ENCODE measurements around the gene CACNG7.

CACNG7 gene

DNA sequence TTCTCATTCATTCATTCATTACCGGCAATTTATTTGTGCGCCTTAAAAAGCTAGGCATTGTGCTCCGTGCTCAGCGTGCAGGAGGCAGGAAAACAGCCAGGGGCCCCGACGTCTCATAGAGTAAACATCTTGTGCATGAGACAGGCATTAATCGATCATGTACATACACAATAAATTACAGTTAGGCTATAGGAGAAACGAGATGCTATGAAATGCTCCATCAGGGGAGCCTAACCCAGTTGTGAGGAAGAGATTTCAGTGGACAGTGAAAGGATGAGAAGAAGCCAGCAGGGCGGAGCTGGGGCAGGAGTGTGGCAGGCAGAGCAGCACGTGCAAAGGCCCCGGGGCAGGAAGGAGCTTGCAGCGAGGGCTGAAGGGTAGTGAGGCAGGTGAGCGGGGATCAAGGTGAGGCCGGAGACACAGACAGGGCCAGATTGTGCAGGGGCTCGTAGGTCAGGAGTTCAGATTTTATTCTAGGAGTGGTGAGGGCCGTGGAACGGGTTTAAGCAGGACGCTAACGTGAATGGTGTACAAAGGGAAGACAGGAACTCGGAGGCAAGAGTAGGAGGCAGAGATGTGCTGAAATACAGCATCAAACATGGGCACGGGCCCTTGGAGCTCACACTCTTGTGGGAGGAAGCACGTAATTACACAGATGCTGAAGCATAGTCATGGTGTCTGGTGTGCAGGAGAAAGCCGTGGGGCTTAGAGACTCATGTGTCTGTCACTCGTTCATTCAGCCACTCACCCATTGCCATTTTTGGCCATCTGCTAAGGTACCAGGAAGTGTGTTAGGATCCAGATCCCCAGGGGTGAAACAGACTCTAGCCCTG, 74.6 kb downstream of the CACNG7 start:
- no peak for DNase-seq

DNA sequence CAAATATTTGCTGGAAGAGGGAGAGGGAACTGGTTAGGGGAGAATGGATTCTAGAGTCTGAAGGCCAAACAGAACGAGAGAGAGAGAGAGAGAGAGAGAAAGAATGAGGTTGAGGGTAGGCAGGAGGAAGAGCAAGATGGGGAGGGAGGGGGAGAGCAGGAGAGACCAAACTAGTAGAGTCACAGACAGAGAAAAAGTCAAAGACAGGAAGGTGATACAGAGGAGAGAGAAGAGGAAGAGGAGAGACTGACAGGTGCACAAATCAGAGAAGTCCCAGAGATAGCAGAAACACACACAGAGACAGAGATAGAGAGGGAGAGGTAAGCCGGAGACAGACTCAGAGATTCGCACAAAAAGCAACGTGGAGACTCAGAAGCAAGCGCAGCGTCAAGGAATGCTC, 76.8 kb downstream of the CACNG7 start:
- no peak for DNase-seq

- no peak for DNase-seq
Observed at GRCh38 chr19:53988981-53989380, 79.9 kb downstream of the CACNG7 start.

DNA sequence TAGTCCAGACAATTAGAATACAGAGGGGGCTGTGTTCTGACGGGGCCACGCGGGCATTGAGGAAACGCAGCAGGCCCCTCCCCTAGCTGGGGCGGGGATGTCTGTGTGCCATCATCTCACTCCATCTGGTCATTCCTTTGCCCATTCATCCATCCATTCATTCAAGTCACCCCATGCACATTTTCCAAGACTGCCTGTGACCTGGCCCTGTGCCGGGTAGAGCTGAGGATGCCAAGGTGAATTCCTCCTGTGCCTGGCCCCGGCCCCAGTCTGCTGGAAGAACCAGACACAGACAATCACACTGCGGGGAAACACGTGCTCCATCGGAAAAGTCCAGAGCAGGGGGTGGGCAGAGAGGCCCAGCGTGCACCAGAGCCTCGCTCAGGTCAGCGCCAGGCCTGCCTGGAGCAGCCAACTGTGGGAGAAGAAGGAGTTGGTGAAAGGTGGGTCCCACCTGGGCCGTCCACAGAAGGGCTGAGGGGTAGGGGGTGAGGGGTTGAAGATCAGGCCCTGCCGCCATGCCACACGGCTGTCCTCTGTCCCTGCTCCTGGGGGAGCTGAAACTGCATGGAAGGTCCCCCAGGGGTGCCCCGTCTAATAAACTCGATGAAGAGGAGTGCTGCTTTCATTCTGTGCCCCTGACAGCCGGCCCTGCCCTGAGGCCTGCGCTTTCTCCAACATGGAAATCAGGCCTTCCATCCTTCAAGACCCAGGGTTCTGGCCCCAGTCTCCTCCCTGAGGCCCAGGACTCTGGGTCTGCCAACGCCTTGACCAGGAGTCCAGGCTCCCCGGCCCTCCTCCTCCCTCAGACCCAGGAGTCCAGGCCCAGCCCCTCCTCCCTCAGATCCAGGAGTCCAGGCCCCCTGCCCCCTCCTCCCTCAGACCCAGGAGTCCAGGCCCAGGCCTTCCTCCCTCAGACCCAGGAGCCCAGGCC, 80.8 kb downstream of the CACNG7 start:
- no peak for DNase-seq

GRCh38 chr19:53991224-53992113, 82.4 kb downstream of the CACNG7 start, which contains the start of gene CACNG6:
Gene CACNG6, plus strand, starts transcription at chr19:53991637. Its CDS starts 1,241 bp downstream, at chr19:53992878.
- no peak for DNase-seq

GRCh38 chr19:53992211-53992610, 83.1 kb downstream of the CACNG7 start:
- DNase-seq = no peak

GRCh38 chr19:53992815-53993214, 83.7 kb downstream of the CACNG7 start:
- DNase-seq = no peak

DNA sequence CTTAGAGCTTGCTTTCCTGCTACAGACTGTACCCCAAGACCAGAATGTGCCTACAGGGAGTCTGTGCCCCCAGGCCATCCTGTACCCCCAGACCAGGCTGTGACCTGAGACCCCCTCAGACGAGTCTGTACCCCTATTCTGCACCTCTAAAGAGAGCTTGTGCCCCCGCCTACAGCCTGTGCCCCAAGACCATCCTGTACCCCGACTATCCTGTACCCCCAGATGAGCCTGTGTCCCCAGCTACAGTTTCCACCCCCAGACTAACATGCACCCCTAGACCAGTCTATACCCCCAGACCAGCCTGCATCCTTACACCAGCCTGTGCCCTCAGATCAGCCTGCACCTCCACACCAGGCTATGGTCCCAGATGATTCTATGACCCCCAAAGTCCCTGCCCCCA, 84.4 kb downstream of the CACNG7 start:
- no peak for DNase-seq
